NK-92 (cell line): ENCODE data around the gene SPATC1L.
A peak's percentile ranks its signal among the peaks of the same experiment; 100 is the strongest.
"Not testable (repeated sequence)": the region's sequence is repeated elsewhere in the genome, so short reads cannot be mapped to it uniquely, and the experiment has no call there.

Source experiments
- DNase-seq: peaks from one replicate; lab custom pipeline; 2025; ENCODE audit not compliant: unreplicated experiment; lab: John Stamatoyannopoulos, UW

Gene SPATC1L

DNA sequence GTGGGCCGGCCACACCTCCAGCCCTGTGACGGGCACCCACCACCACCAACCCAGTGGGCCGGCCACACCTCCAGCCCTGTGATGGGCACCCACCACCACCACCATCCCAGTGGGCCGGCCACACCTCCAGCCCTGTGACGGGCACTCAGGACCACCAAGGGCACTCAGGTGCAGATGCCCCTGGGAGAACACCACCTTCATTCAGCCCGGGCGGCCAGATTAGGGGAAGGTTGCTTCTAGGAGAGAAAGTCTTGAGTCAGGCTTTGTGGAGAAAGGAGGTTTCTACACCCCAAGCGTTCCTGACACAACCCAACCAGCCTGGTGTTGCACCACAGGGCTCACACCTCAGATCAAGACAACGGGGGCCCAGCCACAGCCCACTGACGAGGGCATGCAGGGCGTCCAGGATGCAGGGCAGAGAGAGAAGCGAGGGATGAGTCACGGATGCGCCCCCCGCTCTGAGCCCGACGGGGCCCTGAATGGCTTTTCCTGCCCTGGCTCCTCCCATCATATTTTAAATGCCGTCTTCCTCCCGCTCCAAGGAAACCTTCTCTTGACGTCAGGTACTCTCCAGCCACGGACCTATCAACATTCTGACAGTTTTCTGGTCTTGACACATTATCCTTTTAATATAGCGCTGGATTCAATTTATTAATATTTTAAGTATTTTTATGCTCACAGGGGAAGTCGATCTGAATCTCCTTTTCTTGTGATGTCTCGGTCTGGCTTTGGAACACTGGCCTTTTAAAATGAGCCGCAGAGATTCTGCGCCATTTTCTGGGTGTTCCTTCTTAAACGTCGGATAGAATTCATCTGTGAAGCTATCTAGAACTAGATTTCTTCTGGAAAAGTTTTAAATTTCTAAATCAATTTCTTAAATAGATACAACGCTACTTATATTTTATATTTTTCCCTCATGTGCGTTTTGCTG, 631 bp upstream of the SPATC1L start:
- DNase-seq = peak; percentile 10

DNA sequence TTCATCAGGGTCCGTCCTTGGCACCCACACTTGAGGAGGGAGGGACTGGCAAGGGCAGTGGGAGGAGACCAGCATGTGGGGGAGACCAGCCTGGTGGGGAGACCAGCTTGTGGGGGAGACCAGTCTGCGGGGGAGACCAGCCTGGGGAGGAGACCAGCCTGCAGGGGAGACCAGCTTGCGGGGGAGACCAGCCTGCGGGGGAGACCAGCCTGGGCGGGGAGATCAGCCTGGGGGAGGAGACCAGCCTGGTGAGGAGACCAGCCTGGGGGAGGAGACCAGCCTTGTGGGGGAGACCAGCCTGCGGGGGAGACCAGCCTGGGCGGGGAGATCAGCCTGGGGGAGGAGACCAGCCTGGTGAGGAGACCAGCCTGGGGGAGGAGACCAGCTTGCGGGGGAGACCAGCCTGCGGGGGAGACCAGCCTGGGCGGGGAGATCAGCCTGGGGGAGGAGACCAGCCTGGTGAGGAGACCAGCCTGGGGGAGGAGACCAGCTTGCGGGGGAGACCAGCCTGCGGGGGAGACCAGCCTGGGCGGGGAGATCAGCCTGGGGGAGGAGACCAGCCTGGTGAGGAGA, 836 bp downstream of the SPATC1L start:
- not testable (repeated sequence) for DNase-seq

DNA sequence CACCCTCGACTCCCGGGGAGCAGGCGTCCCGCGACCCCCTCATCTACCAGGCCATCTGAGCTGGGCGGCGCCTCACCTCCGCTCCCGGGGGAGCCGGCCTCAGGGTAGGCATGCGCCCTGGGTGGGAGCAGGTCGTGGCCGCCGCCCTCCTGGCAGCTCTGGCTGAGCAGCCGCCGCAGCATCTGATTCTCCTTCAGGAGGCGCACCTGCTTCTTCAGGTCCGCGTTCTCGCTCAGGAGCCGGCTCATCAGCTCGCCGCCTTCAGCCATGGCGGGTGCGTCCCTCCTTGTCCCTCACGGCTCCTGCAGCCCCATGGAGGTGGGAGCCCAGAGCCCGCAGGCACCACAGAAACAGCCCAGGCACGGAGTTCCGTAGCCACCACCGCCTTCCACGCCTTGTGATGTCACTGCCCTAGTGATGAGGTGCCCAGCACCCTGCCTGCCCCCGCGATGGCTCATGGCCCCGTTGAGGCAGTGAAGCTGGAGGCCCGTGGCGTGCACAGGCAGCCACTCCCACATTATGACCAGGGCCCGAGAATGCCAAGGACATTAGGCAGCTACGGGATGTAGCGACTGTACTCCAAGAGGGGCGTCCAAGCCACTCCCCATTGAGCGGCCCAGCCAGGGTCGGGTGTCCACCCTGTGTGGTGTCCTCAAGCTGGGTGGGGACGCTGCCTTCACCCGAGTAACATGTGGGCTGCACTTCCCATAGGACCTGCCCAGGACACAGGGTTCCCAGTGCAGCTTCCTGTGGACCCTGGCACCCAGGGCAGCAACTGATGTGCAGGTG, 1.5 kb downstream of the SPATC1L start:
- DNase-seq = no peak

DNA sequence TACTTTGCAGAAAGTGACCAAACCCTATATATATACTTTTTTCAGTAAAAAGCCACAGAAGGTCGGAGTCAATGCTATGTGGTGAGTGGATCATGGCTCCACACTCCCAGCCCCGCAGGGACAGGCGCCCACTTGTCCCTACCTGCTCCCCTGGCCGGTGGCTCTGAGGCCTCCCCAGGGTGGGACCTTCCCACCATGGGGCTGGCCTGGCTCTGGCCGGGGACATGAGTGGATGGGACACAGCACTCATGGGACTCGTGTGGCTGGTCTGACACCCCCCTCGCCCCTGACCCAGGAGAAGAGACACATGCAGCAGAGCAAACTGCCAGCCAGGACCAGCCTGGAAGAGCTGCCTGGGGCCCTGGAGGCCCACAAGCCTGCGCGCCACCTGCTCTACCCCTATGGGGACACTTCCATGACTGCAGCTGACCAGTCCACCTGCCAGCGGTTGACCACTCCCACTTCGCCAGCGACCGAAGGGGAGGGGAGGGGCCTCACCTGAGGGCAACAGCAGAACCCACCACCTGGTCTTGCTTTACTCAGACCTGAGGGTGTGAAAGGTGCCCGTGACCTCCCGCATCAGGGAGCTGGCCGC, 2.2 kb downstream of the SPATC1L start:
- DNase-seq = no peak

DNA sequence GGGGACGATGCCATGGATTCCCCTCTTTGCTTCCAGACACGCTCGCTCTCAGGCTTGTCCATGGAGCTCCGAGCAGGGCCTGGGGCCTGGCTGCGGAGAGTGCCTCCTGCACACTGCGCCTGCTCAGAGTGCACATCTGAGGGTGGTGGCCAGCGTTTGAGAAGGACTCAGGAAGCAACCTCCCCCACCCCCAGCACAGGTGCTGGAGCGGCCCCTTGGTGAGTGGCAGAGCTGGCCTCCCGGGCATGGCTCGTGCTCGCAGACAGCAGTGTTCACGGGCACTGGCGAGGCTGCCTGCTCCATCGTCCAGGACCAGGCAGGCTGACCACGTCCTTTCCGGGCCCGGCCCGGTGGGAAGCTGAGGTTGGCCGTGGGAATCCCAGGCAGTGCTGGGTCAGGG, 2.8 kb downstream of the SPATC1L start:
- no peak for DNase-seq

DNA sequence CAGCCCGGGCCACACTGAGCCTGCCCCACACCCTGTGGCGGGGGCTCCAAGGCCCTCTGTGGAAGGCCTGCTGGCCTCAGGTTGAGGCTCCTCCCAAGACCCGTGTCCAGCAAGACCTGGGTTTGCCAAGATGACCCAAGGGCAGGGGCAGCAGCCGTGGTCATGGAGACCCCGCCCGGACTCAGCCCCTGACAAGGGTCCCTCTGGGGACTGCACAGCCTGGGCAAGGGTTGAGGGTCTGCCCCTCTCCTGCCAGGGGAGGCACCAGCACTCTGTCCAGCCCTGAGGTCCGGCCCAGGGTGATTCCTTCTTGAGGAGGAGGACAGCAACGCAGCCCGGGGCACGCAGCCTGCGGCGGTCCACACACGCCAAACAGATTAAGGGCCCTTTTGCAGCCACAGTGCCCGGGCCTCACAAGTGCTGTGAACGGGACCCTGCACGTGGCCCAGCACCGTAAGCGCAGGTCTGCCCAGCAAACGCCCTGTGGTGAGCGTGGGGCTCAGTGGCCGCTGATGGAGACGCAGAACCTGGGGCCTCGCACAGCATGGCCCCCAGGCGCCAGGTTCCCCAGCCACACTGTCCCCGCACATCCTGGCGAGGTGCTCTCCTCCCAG, 3.4 kb downstream of the SPATC1L start:
- DNase-seq = no peak

DNA sequence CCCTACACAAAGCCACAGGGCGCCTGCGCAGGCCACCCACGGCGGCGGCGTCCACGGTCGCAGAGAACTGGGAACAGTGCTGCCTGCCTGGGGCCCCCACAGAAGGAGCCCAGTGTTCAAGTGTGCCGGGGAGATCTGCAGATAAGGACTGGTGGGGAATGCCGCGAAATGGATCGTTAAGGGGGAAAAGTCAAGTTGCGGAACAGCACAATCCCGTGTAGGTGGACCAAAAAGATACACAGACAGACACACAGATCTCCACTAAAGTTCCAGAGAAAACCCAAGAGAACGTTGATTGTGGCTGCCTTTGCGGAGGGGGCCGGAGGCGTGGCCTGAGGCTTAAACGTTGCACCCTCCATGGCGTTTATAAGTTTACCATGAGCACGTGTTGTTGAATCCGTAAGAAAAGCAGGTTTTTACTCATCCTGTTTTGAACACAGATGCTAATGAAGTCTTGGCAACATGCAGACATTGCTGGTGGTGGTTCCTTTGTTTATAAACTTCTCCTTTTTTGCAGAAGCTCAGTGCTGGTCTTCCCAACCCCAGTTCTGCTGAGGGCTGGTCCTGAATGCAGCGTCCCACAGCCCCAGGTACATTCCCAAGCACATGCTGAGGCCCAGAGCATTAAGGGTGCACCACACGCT, 4.1 kb downstream of the SPATC1L start:
- no peak for DNase-seq

DNA sequence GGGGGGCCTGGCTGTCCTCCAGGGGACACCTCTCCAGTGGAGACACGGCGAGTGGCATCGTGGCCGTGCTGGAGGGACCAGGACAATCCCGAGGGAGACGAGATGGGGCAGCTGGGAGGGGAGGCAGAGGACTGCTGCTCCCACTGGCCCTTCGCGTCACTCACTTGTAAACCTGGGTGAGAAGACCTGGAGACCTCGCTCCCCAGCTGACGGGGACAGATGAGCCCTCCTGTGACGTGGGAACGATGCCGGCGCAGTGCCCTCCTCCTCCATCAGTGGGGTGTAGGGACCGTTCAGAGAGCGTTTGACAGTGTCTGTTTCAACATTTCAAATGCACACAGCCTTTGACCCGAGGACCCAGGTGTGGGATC, 4.6 kb downstream of the SPATC1L start:
- DNase-seq = no peak

DNA sequence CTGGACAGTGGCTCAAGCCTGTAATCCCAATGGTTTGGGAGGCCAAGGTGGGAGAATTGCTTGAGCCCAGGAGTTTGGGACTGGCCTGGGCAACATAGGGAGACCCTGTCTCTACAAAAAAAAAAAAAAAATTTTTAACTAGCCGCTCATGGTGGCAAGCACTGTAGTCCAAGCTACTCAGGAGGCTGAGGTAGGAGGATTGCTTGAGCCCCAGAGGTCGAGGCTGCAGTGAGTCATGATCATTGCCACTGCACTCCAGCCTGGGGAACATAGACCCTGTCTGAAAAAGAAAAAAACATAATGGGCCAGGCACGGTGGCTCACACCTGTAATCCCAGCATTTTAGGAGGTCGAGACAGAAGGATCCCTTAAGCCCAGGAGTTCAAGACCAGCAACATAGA, 5.3 kb downstream of the SPATC1L start:
- no peak for DNase-seq

DNA sequence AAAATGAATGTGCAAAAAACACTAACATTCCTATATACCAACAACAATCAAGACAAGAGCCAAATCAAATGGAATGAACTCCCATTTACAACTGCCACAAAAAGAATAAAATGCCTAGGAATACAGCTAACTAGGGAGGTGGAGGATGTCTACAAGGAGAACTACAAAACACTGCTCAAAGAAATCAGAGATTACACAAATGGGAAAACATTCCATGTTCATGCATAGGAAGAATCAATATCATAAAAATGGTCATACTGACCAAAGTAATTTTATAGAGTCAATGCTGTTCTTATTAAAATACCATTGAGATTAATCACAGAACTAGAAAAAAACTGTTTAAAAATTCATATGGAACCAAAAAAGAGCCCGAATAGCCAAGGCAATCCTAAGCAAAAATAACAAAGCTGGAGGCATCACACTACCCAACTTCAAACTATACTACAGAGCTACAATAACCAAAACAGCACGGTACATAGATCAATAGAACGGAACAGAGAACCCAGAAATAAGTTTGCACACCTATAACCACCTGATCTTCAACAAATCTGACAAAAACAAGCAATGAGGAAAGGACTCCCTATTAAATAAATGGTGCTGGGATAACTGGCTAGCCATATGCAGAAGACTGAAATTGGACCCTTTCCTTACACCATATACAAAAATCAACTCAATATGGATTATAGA, 7.7 kb downstream of the SPATC1L start:
- not testable (repeated sequence) for DNase-seq

DNA sequence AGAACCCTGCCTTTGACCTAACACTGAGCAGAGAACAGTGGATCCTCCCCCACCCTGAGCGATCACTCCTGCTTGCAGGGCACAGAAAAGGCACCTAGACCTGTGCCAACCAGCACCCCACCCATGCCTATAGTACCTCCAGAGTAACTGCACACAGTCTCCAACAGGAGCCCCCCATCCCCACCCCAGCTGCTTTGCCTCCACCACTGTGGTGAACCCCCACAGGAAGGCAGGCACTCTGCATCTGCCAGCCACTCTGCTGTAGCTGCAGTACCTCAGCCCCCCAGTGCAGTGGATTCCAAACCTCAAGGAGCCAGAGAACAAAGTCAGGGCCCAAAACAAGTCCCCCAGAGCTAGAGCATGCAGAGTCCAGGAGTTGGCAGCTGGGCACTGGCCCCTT, 10.7 kb downstream of the SPATC1L start:
- DNase-seq = no peak

DNA sequence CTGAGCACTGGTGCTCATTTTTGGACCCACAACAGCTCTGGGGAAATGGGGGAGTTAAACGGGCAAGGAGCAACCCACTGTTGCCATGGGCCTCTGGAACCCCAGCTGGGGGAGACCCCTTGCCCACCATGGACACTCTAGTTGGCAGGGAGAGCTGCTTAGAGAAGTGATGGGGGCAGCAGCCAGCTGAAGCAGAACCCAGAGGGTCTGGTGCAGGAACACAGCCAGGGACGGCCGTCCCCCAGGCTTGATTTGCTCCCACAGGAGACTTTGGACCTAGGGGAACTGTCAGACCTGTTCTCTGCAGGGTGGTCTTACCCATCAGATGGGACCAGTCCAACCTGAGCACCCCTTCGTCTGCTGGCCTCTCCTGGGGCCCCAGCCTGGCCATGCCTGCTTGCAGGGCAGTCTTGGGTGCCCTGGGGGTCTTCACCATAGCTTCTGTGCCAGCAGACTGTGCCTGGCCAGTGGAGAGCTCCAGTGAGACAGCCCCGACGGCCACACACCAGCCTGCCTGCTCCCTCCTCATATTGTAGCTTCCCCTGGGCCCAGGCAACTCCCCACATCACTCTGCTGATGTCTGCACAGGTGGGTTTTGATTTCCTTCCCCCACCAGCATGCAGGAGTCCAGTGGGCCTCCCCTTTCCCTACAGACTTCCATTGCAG, 11.3 kb downstream of the SPATC1L start:
- no peak for DNase-seq

DNA sequence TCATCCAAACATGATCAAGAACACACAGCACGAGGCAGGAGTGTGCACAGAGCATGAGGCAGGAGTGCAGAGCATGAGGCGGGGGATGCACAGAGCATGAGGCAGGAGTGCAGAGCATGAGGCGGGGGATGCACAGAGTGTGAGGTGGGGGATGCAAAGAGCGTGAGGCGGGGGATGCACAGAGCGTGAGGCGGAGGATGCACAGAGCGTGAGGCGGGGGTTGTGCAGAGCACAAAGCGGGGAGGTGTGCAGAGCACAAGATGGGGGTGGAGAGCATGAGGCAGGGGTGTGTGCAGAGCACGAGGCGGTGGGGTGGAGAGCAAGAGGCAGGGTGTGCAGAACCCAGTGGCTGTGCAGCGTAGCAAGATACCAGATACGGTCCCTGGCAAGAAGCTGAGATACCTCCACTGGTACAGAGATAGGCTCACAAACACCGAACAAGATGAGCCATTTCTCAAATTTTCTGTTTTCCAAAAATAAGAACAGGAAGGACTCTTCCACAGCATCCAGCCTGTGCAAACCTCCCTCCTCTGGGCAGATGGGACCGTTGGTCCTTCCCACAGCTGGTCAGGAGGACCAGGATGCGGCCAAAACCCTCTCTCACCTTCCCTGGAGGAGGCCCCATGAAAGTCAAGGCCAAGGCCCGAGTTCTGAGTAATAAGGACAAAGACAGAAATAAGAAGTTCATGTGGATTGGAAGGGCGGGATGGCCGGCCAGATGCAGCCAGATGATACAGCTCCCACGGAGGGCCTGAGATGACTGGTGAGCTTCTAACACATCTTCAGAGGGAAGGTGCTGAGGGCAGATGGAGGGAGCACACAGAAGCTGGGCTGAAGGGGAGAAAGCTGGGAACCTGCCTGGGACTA, 12.0 kb downstream of the SPATC1L start:
- DNase-seq = no peak

DNA sequence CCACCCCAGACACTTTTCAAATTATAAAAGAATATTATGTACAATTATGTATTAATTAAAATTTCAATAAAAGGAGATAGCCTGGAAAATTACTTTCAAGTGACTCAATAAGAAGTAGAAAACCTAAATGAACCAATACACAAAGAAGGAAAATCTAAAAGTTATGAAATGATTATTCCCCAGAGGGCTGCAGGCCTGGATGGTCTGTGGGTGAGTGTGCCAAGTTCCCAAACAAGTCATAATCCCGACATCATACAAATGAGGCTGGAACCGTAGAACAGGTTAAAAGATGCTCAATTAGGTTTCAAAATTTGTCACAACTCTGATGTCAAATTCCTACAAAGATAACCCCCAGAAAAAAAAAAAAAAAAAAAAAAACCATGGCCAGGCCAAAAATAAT, 12.7 kb downstream of the SPATC1L start:
- no peak for DNase-seq

DNA sequence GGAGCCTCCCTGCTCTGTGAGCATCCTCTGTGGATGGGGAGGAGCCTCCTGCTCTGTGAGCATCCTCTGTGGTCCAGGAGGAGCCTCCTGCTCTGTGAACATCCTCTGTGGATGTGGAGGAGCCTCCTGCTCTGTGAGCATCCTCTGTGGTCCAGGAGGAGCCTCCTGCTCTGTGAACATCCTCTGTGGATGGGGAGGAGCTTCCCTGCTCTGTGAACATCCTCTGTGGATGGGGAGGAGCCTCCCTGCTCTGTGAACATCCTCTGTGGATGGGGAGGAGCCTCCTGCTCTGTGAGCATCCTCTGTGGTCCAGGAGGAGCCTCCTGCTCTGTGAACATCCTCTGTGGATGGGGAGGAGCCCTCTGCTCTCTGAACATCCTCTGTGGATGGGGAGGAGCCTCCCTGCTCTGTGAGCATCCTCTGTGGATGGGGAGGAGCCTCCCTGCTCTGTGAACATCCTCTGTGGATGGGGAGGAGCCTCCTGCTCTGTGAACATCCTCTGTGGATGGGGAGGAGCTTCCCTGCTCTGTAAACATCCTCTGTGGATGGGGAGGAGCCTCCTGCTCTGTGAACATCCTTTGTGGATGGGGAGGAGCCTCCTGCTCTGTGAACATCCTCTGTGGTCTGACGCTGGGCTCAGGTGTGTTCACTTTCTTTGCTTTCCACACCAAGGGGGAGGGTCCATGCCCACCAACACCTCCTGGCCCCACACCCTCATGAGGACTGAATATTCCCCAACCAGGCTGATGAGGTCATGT, 13.6 kb downstream of the SPATC1L start:
- DNase-seq = not testable (repeated sequence)

DNA sequence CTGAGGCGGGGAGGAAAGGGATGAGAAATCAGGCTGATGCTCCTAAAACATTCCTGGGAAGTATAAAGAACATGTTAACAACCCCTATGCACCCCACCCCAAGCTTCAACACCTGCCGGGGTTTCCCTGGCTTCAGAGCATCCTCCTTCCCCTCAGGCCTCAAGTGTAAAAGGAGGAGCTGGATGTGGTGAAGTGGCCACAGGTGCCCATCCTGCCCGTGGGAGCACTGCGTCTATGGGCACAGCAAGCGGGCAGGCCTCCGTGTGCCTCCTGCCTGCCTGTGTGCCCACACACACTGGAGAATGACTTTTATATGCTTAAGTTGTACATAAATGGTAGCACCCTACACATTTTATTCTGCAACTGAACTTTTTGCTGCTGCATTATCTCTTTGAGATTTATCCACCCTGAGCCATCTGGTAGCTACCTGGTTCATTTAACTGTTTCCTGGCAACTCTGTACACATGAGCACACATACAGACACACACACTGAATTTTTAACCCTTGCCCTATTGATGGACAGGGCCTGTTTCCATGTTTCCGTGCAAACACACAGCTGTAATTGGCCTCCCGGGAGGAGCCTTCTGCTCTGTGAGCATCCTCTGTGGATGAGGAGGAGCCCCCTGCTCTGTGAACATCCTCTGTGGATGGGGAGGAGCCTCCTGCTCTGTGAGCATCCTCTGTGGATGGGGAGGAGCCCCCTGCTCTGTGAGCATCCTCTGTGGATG, 15.4 kb downstream of the SPATC1L start:
- DNase-seq = no peak

DNA sequence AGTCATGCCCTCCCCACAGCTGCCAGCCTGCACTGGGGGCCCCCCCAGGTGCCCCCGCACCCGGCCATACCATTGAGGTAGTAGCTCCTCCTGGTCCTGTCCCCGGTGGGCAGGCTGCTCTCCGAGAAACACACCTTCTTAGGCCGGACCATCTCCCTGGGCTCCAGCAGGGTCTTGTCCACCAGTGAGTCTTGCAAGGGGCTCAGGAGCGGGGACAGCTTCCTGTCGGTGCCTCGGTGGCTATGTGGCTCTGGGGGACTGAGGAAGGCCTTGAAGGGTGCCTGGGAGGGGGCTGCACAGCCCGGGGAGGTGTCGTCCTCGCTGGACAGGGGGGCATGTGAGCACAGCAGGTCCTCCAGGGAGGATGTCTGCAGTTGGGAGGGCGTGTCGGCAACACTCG, 16.0 kb downstream of the SPATC1L start:
- DNase-seq = no peak
